ENCODE results near the gene PARS2.

DNA sequence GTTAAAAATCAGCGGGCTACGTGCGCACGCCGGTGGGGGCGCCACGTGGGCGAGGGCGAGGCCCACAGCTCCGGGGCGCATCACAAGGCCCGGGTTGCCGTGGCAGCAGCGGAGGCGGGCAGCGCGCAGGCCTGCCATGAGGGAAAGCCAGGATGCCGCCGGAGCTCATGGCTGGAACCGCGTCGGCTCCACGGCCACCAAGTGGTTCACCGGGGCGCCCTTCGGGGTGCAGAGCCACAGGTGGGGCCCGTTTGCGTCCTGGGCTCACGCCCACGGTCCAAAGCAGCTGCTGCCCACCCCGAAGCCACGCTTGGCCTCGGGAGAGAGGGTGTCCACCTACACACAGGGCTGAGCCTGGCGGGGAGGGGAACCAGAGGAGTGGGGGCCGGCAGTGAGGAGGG is 41.7 kb upstream of the PARS2 start:
- TF ChIP-seq GATA2 (IDR thresholded peaks at IDR 0.05; ENCODE audit: low read depth, low read length): no peak
- no peak for TF ChIP-seq GATA3 (IDR thresholded peaks at IDR 0.05; ENCODE audit: low read depth, low read length)

Data from SH-SY5Y (cell line).